Sigmoid colon (tissue), 7 donors: ENCODE data around the gene PURA. TPM values are rescaled to one million over a fixed set of nuclear protein-coding genes. Genes with fewer than 3 reads are reported as not detected.

Source experiments
- DNase-seq: peaks from one replicate; pipeline ENCODE4 v3.0.0-alpha.2; 2019
- H3K27ac ChIP-seq, 4 donors: fragments of 200-600 bp; sonication (generic); one replicate each; pipeline ENCODE4 v1.5.1; 2016 to 2019; ENCODE audit warnings: mild to moderate bottlenecking in 1 of 4
- H3K27me3 ChIP-seq, 3 donors: fragments of 200-600 bp; sonication (generic); one replicate each; pipeline ENCODE4 v1.5.1; 2019; ENCODE audit warnings: mild to moderate bottlenecking in 1 of 3
- H3K36me3 ChIP-seq, 4 donors: fragments of 200-600 bp; sonication (generic); one replicate each; pipeline ENCODE4 v1.5.1; 2016 to 2019
- H3K4me1 ChIP-seq, 4 donors: fragments of 200-600 bp; sonication (generic); one replicate each; pipeline ENCODE4 v1.5.1; 2017 to 2019
- H3K4me3 ChIP-seq, 4 donors: fragments of 200-600 bp; sonication (generic); one replicate each; pipeline ENCODE4 v1.5.1; 2017 to 2019; ENCODE audit warnings: mild to moderate bottlenecking in 2 of 4, moderate library complexity in 1 of 4
- H3K9me3 ChIP-seq, 4 donors: fragments of 200-600 bp in 3 of 4; sonication (generic) in 3 of 4; one replicate each; pipeline versions ENCODE4 v1.5.1 to v1.6.1; 2013 to 2019
- CTCF ChIP-seq, 4 experiments: fragments of 450-650 bp in 3 of 4; fragments of 200-600 bp in 1 of 4; IDR thresholded peaks; one replicate each; pipeline ENCODE4 v1.5.1; 2016 to 2019; ENCODE audit warnings: antibody characterized with exemption in 4 of 4, mild to moderate bottlenecking in 3 of 4, moderate library complexity in 2 of 4
- EP300 ChIP-seq, 4 donors: sonication (generic); formaldehyde crosslinking; IDR thresholded peaks; one replicate each; pipeline ENCODE4 v1.6.1; 2017; ENCODE audit warnings: antibody characterized with exemption in 4 of 4
- POLR2A ChIP-seq, 2 donors: fragments of 450-650 bp; IDR thresholded peaks; one replicate each; pipeline ENCODE4 v1.6.1; 2016; ENCODE audit warnings: antibody characterized with exemption in 2 of 2, mild to moderate bottlenecking in 2 of 2, moderate library complexity in 2 of 2
- POLR2AphosphoS5 ChIP-seq, 4 donors: sonication (generic); formaldehyde crosslinking; IDR thresholded peaks; one replicate each; pipeline ENCODE4 v1.6.1; 2017; ENCODE audit warnings: antibody characterized with exemption in 4 of 4
- WGBS, 2 donors: extraction: QIAGEN DNeasy Blood & Tissue Kit; methylation state at CpG; one replicate each; pipeline ENCODE4 v1.1.7; 2013; 5-methylcytosine and 5-hydroxymethylcytosine counted together
- intact Hi-C: fragments of 100-400 bp; cut with DNase I; formaldehyde crosslinking; loops from one replicate; pipeline ENCODE4 v1.15.1; 2023
- polyA plus RNA-seq, 3 donors: library from polyadenylated mRNA; stranded (reverse); fragments of 200-250 nt; gene quantifications; one replicate each; pipeline ENCODE4 v1.2.3, GENCODE V29; 2013
- total RNA-seq, 4 donors: library from RNA; depleted of rRNA; stranded (reverse); fragments of >200 nt; gene quantifications; one replicate each; pipeline ENCODE4 v1.1.0, GENCODE V29; 2016
- donor health status: healthy with polysubstance abuse.
- donor health status: Bipolar disorder and iron deficiency.
- donor health status: healthy.

PURA gene
- total and polyA plus RNA-seq, 7 donors: 3.6 to 59.8 (median 36.4) TPM

GRCh38 chr5:140165923-140166270 is 52.0 kb downstream of the PURA start:
- no peak for TF ChIP-seq CTCF (IDR thresholded peaks at IDR 0.05)
- no peak for TF ChIP-seq POLR2AphosphoS5 (IDR thresholded peaks at IDR 0.05)
- TF ChIP-seq EP300 (IDR thresholded peaks at IDR 0.05): no peak
- H3K36me3 ChIP-seq: peaks cover 0 to 8% (median 0%) of the 10 kb centered on the region in 4 donors
- no peak for DNase-seq
- intact Hi-C loops: no loop called here
- no peak overlapping the region for H3K27ac ChIP-seq
- 24 to 60% methylated on average over 4 of the region's 4 CpGs for WGBS, 2 donors
- H3K4me3 ChIP-seq: no peak overlapping the region
- H3K9me3 ChIP-seq: no peaks in the 10 kb centered on the region
- H3K4me1 ChIP-seq: no peaks in the 10 kb centered on the region
- H3K27me3 ChIP-seq: no peaks in the 10 kb centered on the region

GRCh38 chr5:140166911-140167310 is 53.0 kb downstream of the PURA start:
- intact Hi-C loops: no loop called here
- no peak for DNase-seq
- no peak overlapping the region for H3K27ac ChIP-seq
- H3K36me3 ChIP-seq: peaks cover 0 to 8% (median 0%) of the 10 kb centered on the region in 4 donors
- no peak overlapping the region for H3K4me3 ChIP-seq
- no peaks in the 10 kb centered on the region for H3K27me3 ChIP-seq
- TF ChIP-seq CTCF (IDR thresholded peaks at IDR 0.05) (no peak), EP300 (IDR thresholded peaks at IDR 0.05) (no peak), POLR2AphosphoS5 (IDR thresholded peaks at IDR 0.05) (no peak), POLR2A (IDR thresholded peaks at IDR 0.05) (no peak)
- no peaks in the 10 kb centered on the region for H3K4me1 ChIP-seq
- no peaks in the 10 kb centered on the region for H3K9me3 ChIP-seq

GRCh38 chr5:140168371-140168770 is 54.5 kb downstream of the PURA start:
- H3K9me3 ChIP-seq: no peaks in the 10 kb centered on the region
- intact Hi-C loops: no loop called here
- H3K4me3 ChIP-seq: no peak overlapping the region
- no peaks in the 10 kb centered on the region for H3K4me1 ChIP-seq
- H3K36me3 ChIP-seq: peaks cover 0 to 8% (median 0%) of the 10 kb centered on the region in 4 donors
- no peak overlapping the region for H3K27ac ChIP-seq
- no peak for TF ChIP-seq CTCF (IDR thresholded peaks at IDR 0.05)
- no peak for TF ChIP-seq POLR2AphosphoS5 (IDR thresholded peaks at IDR 0.05)
- no peak for TF ChIP-seq POLR2A (IDR thresholded peaks at IDR 0.05)
- no peak for TF ChIP-seq EP300 (IDR thresholded peaks at IDR 0.05)
- H3K27me3 ChIP-seq: no peaks in the 10 kb centered on the region
- DNase-seq: no peak
- WGBS, 2 donors: 86 to 93% methylated on average over 2 of the region's 2 CpGs

- H3K27ac ChIP-seq: no peak overlapping the region
- peaks cover 0 to 8% (median 0%) of the 10 kb centered on the region in 4 donors for H3K36me3 ChIP-seq
- 85 to 97% methylated on average over 1 of the region's 1 CpG for WGBS, 2 donors
- intact Hi-C loops: no loop called here
- peaks cover 0 to 3% (median under 1%) of the 10 kb centered on the region in 4 donors for H3K4me1 ChIP-seq
- no peaks in the 10 kb centered on the region for H3K9me3 ChIP-seq
- no peak for TF ChIP-seq EP300 (IDR thresholded peaks at IDR 0.05)
- no peak for TF ChIP-seq CTCF (IDR thresholded peaks at IDR 0.05)
- no peak for TF ChIP-seq POLR2A (IDR thresholded peaks at IDR 0.05)
- TF ChIP-seq POLR2AphosphoS5 (IDR thresholded peaks at IDR 0.05): no peak
- no peak overlapping the region for H3K4me3 ChIP-seq
- no peaks in the 10 kb centered on the region for H3K27me3 ChIP-seq
- no peak for DNase-seq
Measured at GRCh38 chr5:140169410-140169809, 55.5 kb downstream of the PURA start.

GRCh38 chr5:140172483-140172882 is 58.6 kb downstream of the PURA start:
- DNase-seq: no peak
- no peaks in the 10 kb centered on the region for H3K9me3 ChIP-seq
- no peak overlapping the region for H3K4me3 ChIP-seq
- peaks cover 0 to 21% (median 18%) of the 10 kb centered on the region in 4 donors for H3K4me1 ChIP-seq
- intact Hi-C loops: no loop called here
- no peak overlapping the region for H3K27ac ChIP-seq
- TF ChIP-seq POLR2A (IDR thresholded peaks at IDR 0.05) (no peak), CTCF (IDR thresholded peaks at IDR 0.05) (no peak), EP300 (IDR thresholded peaks at IDR 0.05) (no peak), POLR2AphosphoS5 (IDR thresholded peaks at IDR 0.05) (no peak)
- peaks cover 0 to 8% (median 0%) of the 10 kb centered on the region in 4 donors for H3K36me3 ChIP-seq
- no peaks in the 10 kb centered on the region for H3K27me3 ChIP-seq
- 91 to 92% methylated on average over 2 of the region's 2 CpGs for WGBS, 2 donors
